ENCODE results near the gene IPPK. TPM values are rescaled to one million over a fixed set of nuclear protein-coding genes. Genes with fewer than 3 reads are reported as not detected.
"Not testable (repeated sequence)": the region's sequence is repeated elsewhere in the genome, so short reads cannot be mapped to it uniquely, and the experiment has no call there.

Gene IPPK
- polyA plus RNA-seq, 4 donors: 10.4 to 12.4 (median 10.9) TPM

GRCh38 chr9:92640398-92641091 lies 29.4 kb downstream of the IPPK start:
- no peak for DNase-seq (ENCODE audit: low read depth in 4 of 4, low spot score in 2 of 4)

- DNase-seq (ENCODE audit: low read depth in 4 of 4, low spot score in 2 of 4): no peak
Observed at GRCh38 chr9:92639791-92640271, 30.1 kb downstream of the IPPK start.

GRCh38 chr9:92639124-92639523 lies 30.8 kb downstream of the IPPK start:
- no peak for DNase-seq (ENCODE audit: low read depth in 4 of 4, low spot score in 2 of 4)

GRCh38 chr9:92638621-92639101 lies 31.3 kb downstream of the IPPK start:
- DNase-seq (ENCODE audit: low read depth in 4 of 4, low spot score in 2 of 4): no peak

GRCh38 chr9:92637886-92638620 lies 31.9 kb downstream of the IPPK start:
- DNase-seq (ENCODE audit: low read depth in 4 of 4, low spot score in 2 of 4): no peak

- DNase-seq (ENCODE audit: low read depth in 4 of 4, low spot score in 2 of 4): no peak
Observed at GRCh38 chr9:92637326-92637725, 32.6 kb downstream of the IPPK start.

- no peak for DNase-seq (ENCODE audit: low read depth in 4 of 4, low spot score in 2 of 4)
Observed at GRCh38 chr9:92636627-92637026, 33.3 kb downstream of the IPPK start.

GRCh38 chr9:92635760-92636159 lies 34.2 kb downstream of the IPPK start:
- DNase-seq (ENCODE audit: low read depth in 4 of 4, low spot score in 2 of 4): no peak

GRCh38 chr9:92634712-92635605 lies 35.0 kb downstream of the IPPK start:
- peak in 2 of 4 donors; percentile 51 to 58 for DNase-seq (ENCODE audit: low read depth in 4 of 4, low spot score in 2 of 4)

GRCh38 chr9:92633614-92634278 lies 36.2 kb downstream of the IPPK start:
- DNase-seq (ENCODE audit: low read depth in 4 of 4, low spot score in 2 of 4): no peak

- DNase-seq (ENCODE audit: low read depth in 4 of 4, low spot score in 2 of 4): no peak
Observed at GRCh38 chr9:92632641-92633040, 37.3 kb downstream of the IPPK start.

- DNase-seq (ENCODE audit: low read depth in 4 of 4, low spot score in 2 of 4): no peak
Observed at GRCh38 chr9:92631452-92632343, 38.2 kb downstream of the IPPK start.

GRCh38 chr9:92627651-92628050 lies 42.3 kb downstream of the IPPK start:
- DNase-seq (ENCODE audit: low read depth in 4 of 4, low spot score in 2 of 4): no peak

- no peak for DNase-seq (ENCODE audit: low read depth in 4 of 4, low spot score in 2 of 4)
Observed at GRCh38 chr9:92626484-92626883, 43.4 kb downstream of the IPPK start.

GRCh38 chr9:92623936-92624335 lies 46.0 kb downstream of the IPPK start:
- not testable (repeated sequence) for DNase-seq (ENCODE audit: low read depth in 4 of 4, low spot score in 2 of 4)

- DNase-seq (ENCODE audit: low read depth in 4 of 4, low spot score in 2 of 4): no peak
Observed at GRCh38 chr9:92620845-92621244, 49.1 kb downstream of the IPPK start.

- no peak for DNase-seq (ENCODE audit: low read depth in 4 of 4, low spot score in 2 of 4)
Observed at GRCh38 chr9:92619601-92620300, 50.2 kb downstream of the IPPK start.

GRCh38 chr9:92618633-92619225 lies 51.2 kb downstream of the IPPK start:
- no peak for DNase-seq (ENCODE audit: low read depth in 4 of 4, low spot score in 2 of 4)
